ENCODE results near the gene C16orf92.

DNA sequence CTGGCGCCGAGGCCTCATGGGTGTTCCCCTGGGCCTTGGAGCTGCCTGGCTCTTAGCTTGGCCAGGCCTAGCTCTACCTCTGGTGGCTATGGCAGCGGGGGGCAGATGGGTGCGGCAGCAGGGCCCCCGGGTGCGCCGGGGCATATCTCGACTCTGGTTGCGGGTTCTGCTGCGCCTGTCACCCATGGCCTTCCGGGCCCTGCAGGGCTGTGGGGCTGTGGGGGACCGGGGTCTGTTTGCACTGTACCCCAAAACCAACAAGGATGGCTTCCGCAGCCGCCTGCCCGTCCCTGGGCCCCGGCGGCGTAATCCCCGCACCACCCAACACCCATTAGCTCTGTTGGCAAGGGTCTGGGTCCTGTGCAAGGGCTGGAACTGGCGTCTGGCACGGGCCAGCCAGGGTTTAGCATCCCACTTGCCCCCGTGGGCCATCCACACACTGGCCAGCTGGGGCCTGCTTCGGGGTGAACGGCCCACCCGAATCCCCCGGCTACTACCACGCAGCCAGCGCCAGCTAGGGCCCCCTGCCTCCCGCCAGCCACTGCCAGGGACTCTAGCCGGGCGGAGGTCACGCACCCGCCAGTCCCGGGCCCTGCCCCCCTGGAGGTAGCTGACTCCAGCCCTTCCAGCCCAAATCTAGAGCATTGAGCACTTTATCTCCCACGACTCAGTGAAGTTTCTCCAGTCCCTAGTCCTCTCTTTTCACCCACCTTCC is 35.5 kb upstream of the C16orf92 start:
- no peak for TF ChIP-seq CTCF (conservative IDR thresholded peaks at IDR 0.05; ENCODE audit: low read depth, low read length)
- no peak for TF ChIP-seq EZH2 (IDR thresholded peaks at IDR 0.05; ENCODE audit: borderline replicate concordance, low read depth, low read length, poor library complexity, severe bottlenecking)

Measured in A673 (cell line).